ENCODE measurements around the gene EZH2. TPM values are rescaled to one million over a fixed set of nuclear protein-coding genes. Genes with fewer than 3 reads are reported as not detected.

EZH2 gene
- total RNA-seq, 1 experiment from 2014 or later, result 48.1 TPM

- TF ChIP-seq CTCF (IDR thresholded peaks at IDR 0.05; ENCODE audit: unreplicated experiment), result no peak
- H3K36me3 Mint-ChIP-seq (ENCODE audit: insufficient read depth, unreplicated experiment), result peaks cover 6% of the 10 kb centered on the region
- DNase-seq (ENCODE audit: unreplicated experiment), result no peak
- peak overlapping the region; percentile 94 for H3K4me3 Mint-ChIP-seq (ENCODE audit: unreplicated experiment)
- POLR2A ChIA-PET, result interaction anchor here (0.6 to 2.0 kb wide), 21 partner anchors 10 to 259 kb away, joined by 3 to 50 read pairs (median 5); partner anchors contain the start of gene CUL1
- BruUV-seq (replicated peaks), result no TSS peak
- H3K27ac Mint-ChIP-seq (ENCODE audit: low read depth, unreplicated experiment), result peak overlapping the region; percentile 92
- intact Hi-C loops (cut with micrococcal nuclease), result loop anchor here (1.0 to 10.0 kb wide), 2 partner anchors 58 to 189 kb away; partner anchors contain the start of gene CUL1
- peaks cover 12% of the 10 kb centered on the region for H3K4me1 Mint-ChIP-seq (ENCODE audit: insufficient read depth, unreplicated experiment)
- no peaks in the 10 kb centered on the region for H3K9me3 Mint-ChIP-seq (ENCODE audit: unreplicated experiment)
- CTCF ChIA-PET, result interaction anchor here (0.5 to 1.6 kb wide), 8 partner anchors 10 to 308 kb away, joined by 3 to 8 read pairs (median 4); no protein-coding TSS in a partner anchor
- H3K27me3 Mint-ChIP-seq (ENCODE audit: insufficient read depth, unreplicated experiment), result no peaks in the 10 kb centered on the region
Observed at GRCh38 chr7:148883266-148884048, 634 bp downstream of the EZH2 start.

- DNase-seq (ENCODE audit: unreplicated experiment), result peak; percentile 43
- BruUV-seq (replicated peaks), result no TSS peak
- ChIA-PET POLR2A (interaction anchor here (0.6 to 2.0 kb wide), 21 partner anchors 10 to 184 kb away, joined by 3 to 50 read pairs (median 5); partner anchors contain the start of gene CUL1), CTCF (interaction anchor here (0.5 to 1.6 kb wide), 7 partner anchors 9 to 180 kb away, joined by 3 to 8 read pairs (median 5); no protein-coding TSS in a partner anchor)
- no peak for TF ChIP-seq CTCF (IDR thresholded peaks at IDR 0.05; ENCODE audit: unreplicated experiment)
- H3K9me3 Mint-ChIP-seq (ENCODE audit: unreplicated experiment), result no peaks in the 10 kb centered on the region
- peak overlapping the region; percentile 92 for H3K27ac Mint-ChIP-seq (ENCODE audit: low read depth, unreplicated experiment)
- intact Hi-C loops (cut with micrococcal nuclease), result loop anchor here (10.0 kb wide), 1 partner anchor 188 kb away; the partner anchor contains the start of gene CUL1
- H3K36me3 Mint-ChIP-seq (ENCODE audit: insufficient read depth, unreplicated experiment), result peaks cover 6% of the 10 kb centered on the region
- peak overlapping the region; percentile 94 for H3K4me3 Mint-ChIP-seq (ENCODE audit: unreplicated experiment)
- peaks cover 15% of the 10 kb centered on the region for H3K4me1 Mint-ChIP-seq (ENCODE audit: insufficient read depth, unreplicated experiment)
- H3K27me3 Mint-ChIP-seq (ENCODE audit: insufficient read depth, unreplicated experiment), result no peaks in the 10 kb centered on the region
Observed at GRCh38 chr7:148882841-148883265, 1.2 kb downstream of the EZH2 start.

- H3K36me3 Mint-ChIP-seq (ENCODE audit: insufficient read depth, unreplicated experiment), result peaks cover 6% of the 10 kb centered on the region
- TF ChIP-seq CTCF (IDR thresholded peaks at IDR 0.05; ENCODE audit: unreplicated experiment), result no peak
- H3K27me3 Mint-ChIP-seq (ENCODE audit: insufficient read depth, unreplicated experiment), result no peaks in the 10 kb centered on the region
- H3K27ac Mint-ChIP-seq (ENCODE audit: low read depth, unreplicated experiment), result peak overlapping the region; percentile 92
- H3K4me3 Mint-ChIP-seq (ENCODE audit: unreplicated experiment), result peak overlapping the region; percentile 94
- intact Hi-C loops (cut with micrococcal nuclease), result loop anchor here (10.0 kb wide), 1 partner anchor 187 kb away; the partner anchor contains the start of gene CUL1
- ChIA-PET CTCF (interaction anchor here (0.8 to 1.4 kb wide), 2 partner anchors 9 to 57 kb away, joined by 3 to 4 read pairs; no protein-coding TSS in a partner anchor), POLR2A (interaction anchor here (0.6 to 2.0 kb wide), 17 partner anchors 9 to 183 kb away, joined by 3 to 50 read pairs (median 5); partner anchors contain the start of gene CUL1)
- H3K9me3 Mint-ChIP-seq (ENCODE audit: unreplicated experiment), result no peaks in the 10 kb centered on the region
- H3K4me1 Mint-ChIP-seq (ENCODE audit: insufficient read depth, unreplicated experiment), result peaks cover 22% of the 10 kb centered on the region
- no TSS peak for BruUV-seq (replicated peaks)
- DNase-seq (ENCODE audit: unreplicated experiment), result no peak
Observed at GRCh38 chr7:148882192-148882591, 1.9 kb downstream of the EZH2 start.

- Mint-ChIP-seq H3K27me3 (ENCODE audit: insufficient read depth, unreplicated experiment) (no peaks in the 10 kb centered on the region), H3K27ac (ENCODE audit: low read depth, unreplicated experiment) (no peak overlapping the region), H3K36me3 (ENCODE audit: insufficient read depth, unreplicated experiment) (no peaks in the 10 kb centered on the region), H3K4me1 (ENCODE audit: insufficient read depth, unreplicated experiment) (peaks cover 22% of the 10 kb centered on the region), H3K4me3 (ENCODE audit: unreplicated experiment) (no peak overlapping the region), H3K9me3 (ENCODE audit: unreplicated experiment) (no peaks in the 10 kb centered on the region)
- DNase-seq (ENCODE audit: unreplicated experiment), result no peak
- POLR2A ChIA-PET, result interaction anchor here (0.6 to 1.9 kb wide), 4 partner anchors 8 to 63 kb away, joined by 3 to 9 read pairs (median 4); no protein-coding TSS in a partner anchor
- CTCF ChIA-PET, result no interaction called here
- intact Hi-C loops (cut with micrococcal nuclease), result no loop called here
- TF ChIP-seq CTCF (IDR thresholded peaks at IDR 0.05; ENCODE audit: unreplicated experiment), result no peak
- BruUV-seq (replicated peaks), result no TSS peak
Observed at GRCh38 chr7:148878317-148878716, 5.8 kb downstream of the EZH2 start.

Data from MCF 10A (cell line).